Muscle layer of colon (tissue), 2 donors: ENCODE data around the gene P3H1.

Experiments
- H3K27ac ChIP-seq: one replicate; pipeline ENCODE4 v1.7.0; 2013; ENCODE audit warnings: low read depth, mild to moderate bottlenecking, low read length, moderate library complexity
- H3K27me3 ChIP-seq, 2 donors: one replicate each; pipeline ENCODE4 v1.7.0; 2013; ENCODE audit warnings: low read length in 2 of 2, mild to moderate bottlenecking in 2 of 2; ENCODE audit not compliant: insufficient read depth in 2 of 2, control insufficient read depth in 1 of 2
- H3K36me3 ChIP-seq: one replicate; pipeline ENCODE4 v1.7.0; 2013; ENCODE audit warnings: mild to moderate bottlenecking, low read length; ENCODE audit not compliant: insufficient read depth
- H3K4me1 ChIP-seq: one replicate; pipeline ENCODE4 v1.7.0; 2013; ENCODE audit warnings: mild to moderate bottlenecking, low read length; ENCODE audit not compliant: insufficient read depth
- H3K4me3 ChIP-seq, 2 donors: one replicate each; pipeline ENCODE4 v1.7.0; 2013; ENCODE audit warnings: low read length in 2 of 2, low read depth in 1 of 2, mild to moderate bottlenecking in 1 of 2, moderate library complexity in 1 of 2
- H3K9ac ChIP-seq: one replicate; pipeline ENCODE4 v1.7.0; 2013; ENCODE audit warnings: low read length
- H3K9me3 ChIP-seq: one replicate; pipeline ENCODE4 v1.7.0; 2013; ENCODE audit warnings: mild to moderate bottlenecking, low read length
- donor health status: abdominal sarcoma.
- donor health status: Adenocarcinoma of cecum.

The P3H1 gene

DNA sequence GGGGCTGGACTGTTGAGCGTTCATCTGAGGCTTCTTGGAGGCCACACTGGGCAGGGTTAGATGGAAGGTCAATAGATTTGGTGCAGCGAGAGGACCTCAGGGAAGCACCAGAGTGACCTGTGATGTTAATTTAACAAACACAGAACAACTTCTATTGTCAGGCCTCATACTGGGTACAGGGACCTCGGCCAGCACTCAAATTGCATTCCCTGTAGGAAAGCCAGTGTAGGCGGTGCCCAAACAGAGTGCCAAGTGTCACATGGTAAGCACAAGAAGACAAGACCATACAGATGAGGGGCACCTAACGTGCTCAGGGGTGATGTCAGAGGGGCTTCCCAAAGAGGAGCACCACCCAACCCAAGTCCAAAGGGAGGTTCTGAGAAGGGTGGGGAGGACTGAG lies 19.3 kb upstream of the P3H1 start:
- H3K4me3 ChIP-seq, result no peak overlapping the region
- H3K27me3 ChIP-seq, result no peaks in the 10 kb centered on the region
- no peak overlapping the region for H3K9ac ChIP-seq
- H3K4me1 ChIP-seq, result no peaks in the 10 kb centered on the region
- peaks cover under 1% of the 10 kb centered on the region for H3K36me3 ChIP-seq
- H3K9me3 ChIP-seq, result no peaks in the 10 kb centered on the region
- H3K27ac ChIP-seq, result no peak overlapping the region

DNA sequence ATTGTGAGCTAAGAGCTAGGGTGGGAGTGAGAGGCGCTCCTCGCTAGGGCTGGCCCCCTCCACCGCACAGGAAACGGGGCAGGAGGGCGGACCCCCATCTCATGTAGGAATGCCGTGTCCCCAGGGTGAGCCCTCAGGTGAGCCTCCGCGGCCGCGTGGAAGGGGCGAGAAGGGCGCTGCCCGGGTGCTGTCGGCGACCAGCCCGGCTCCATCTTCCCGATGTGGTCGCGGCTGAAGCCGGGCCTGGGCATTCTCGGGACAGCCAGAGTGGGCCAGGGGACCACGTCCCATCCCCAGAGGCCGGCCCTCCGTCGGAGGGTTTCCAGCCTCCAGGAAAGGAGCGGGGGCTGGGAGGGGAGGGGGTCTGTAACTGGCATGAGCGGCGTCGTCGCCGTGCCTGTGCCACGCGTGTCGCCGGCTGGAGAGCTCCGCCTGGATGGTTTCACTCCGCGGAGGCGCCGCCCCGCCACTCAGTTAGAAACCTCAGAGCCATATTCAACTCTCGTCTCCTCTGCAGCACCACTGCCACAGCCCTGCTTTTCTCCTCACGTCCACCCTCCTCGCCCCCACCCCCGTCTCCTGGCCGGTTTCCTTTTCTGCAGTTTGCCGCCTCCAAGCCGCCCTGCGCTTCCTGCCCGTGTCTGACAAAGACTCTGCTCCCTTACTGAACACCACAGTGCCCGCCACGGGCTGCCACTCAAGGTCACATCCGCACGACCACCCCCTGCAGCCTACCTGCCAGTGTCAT lies 18.3 kb upstream of the P3H1 start, which contains the start of gene TMEM269:
TMEM269 (plus strand) TSS at position 46 of the 748 bp plus-strand sequence. CDS start 4,903 bp downstream, outside the sequence.
- H3K27me3 ChIP-seq, result no peaks in the 10 kb centered on the region
- no peak within 1 kb of the TSS for H3K27ac ChIP-seq
- H3K4me3 ChIP-seq, result peak within 1 kb of the TSS; percentile 22 to 59
- no peaks in the 10 kb centered on the region for H3K9me3 ChIP-seq
- no peaks in the 10 kb centered on the region for H3K4me1 ChIP-seq
- H3K36me3 ChIP-seq, result peaks cover 10% of the 10 kb centered on the region
- no peak within 1 kb of the TSS for H3K9ac ChIP-seq

DNA sequence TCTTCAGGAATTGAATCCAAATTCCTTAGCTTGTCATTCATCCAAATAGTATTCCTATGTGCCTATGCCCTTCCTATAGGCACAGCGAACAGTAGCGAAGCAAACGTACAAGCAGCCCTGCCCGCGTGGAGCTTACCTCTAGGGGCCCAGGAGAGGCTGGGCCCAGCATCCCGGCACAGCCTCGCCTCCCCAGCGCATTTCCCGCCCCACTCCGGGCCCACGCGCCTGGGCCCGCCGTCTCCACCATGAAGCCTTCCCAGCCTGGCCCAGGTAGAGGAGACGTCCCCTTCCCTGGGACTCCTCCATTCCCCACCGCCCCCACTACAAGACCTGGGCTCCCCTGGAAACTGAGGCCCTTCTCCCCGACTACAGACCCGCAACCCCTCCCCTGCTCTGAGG lies 17.7 kb upstream of the P3H1 start:
- Histone ChIP-seq H3K36me3 (peaks cover 10% of the 10 kb centered on the region), H3K4me3 (peak overlapping the region; percentile 22 to 59), H3K27me3 (no peaks in the 10 kb centered on the region), H3K27ac (no peak overlapping the region), H3K9ac (no peak overlapping the region), H3K4me1 (no peaks in the 10 kb centered on the region), H3K9me3 (no peaks in the 10 kb centered on the region)

DNA sequence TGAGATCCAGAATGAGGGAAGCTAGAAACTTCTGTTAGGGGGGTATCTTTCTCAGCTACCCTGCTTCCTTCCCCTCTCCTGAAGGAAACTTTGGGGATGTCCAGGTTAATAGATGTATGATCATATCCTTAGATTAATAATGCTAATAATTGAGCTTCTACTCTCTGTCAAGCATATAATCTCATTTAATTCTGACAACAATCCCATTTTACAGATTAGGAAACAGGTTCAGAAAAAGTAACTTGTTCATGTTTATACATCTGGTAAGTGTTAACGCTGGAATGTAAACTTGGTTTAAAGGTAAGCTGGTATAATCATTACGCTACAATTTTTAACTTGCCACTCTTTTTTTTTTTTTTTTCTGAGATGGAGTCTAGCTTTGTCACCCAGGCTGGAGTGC lies 16.3 kb upstream of the P3H1 start:
- Histone ChIP-seq H3K36me3 (peaks cover 12% of the 10 kb centered on the region), H3K27ac (no peak overlapping the region), H3K9me3 (no peaks in the 10 kb centered on the region), H3K4me1 (no peaks in the 10 kb centered on the region), H3K27me3 (no peaks in the 10 kb centered on the region), H3K9ac (no peak overlapping the region), H3K4me3 (no peak overlapping the region)

DNA sequence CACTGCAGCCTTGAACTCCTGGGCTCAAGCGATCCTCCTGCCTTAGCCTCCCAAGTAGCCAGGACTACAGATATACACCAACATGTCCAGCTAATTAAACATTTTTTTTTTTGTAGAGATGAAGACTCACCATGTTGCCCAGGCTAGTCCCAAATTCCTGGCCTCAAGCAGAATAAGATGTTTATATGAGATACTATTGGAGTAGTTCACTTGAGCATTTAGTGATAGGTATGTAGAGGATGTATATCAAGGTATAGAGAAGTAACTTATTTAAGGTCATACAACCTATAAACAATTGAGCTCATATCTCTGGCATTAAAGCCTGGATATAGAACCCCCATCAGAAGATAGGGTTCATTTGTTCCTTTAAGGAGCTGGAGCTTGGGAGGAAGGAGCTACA lies 13.3 kb upstream of the P3H1 start:
- Histone ChIP-seq H3K9ac (no peak overlapping the region), H3K4me1 (no peaks in the 10 kb centered on the region), H3K9me3 (no peaks in the 10 kb centered on the region), H3K27ac (no peak overlapping the region), H3K27me3 (no peaks in the 10 kb centered on the region), H3K36me3 (peaks cover 40% of the 10 kb centered on the region), H3K4me3 (no peak overlapping the region)

DNA sequence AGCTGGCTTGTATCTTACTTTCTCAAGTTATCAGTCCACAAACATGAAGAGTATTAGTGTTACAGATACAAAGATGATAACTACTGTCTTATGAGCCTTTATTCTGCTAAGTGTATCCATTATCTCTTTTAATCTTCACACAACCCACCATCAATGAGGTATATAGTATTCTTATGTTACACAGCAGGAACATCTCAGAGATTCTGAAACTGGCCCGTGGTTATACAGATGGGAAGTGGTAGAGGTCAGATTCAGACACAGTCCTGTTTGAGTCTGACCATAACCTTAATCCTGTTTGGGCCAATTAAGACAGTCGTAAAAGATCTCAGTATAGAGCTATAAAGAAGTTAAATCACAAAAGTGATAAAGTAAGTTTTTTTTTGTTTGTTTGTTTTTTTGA lies 12.9 kb upstream of the P3H1 start:
- Histone ChIP-seq H3K9ac (no peak overlapping the region), H3K36me3 (peaks cover 44% of the 10 kb centered on the region), H3K4me1 (no peaks in the 10 kb centered on the region), H3K9me3 (no peaks in the 10 kb centered on the region), H3K27ac (no peak overlapping the region), H3K27me3 (no peaks in the 10 kb centered on the region), H3K4me3 (no peak overlapping the region)

DNA sequence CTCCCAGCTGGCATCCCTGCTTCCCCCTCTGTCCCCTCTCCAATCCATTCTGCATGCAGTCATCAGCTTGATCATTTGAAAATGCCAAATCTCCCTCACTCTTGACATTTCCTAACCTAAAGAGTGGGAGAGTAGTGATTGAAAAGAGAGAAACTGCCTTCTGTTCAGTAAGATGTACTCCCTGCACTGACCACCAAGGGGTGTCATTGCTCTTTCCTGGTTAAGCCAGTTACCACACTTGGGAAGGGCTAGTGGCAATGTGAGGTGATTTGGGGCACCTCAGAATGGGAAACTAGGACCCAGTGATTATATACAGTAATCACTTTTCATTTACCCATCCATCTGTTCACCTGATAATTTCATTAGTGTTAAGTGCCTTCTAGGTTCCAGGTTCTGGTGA lies 11.0 kb upstream of the P3H1 start:
- Histone ChIP-seq H3K27ac (no peak overlapping the region), H3K9me3 (no peaks in the 10 kb centered on the region), H3K36me3 (peaks cover 60% of the 10 kb centered on the region), H3K27me3 (no peaks in the 10 kb centered on the region), H3K9ac (no peak overlapping the region), H3K4me3 (no peak overlapping the region), H3K4me1 (no peaks in the 10 kb centered on the region)

DNA sequence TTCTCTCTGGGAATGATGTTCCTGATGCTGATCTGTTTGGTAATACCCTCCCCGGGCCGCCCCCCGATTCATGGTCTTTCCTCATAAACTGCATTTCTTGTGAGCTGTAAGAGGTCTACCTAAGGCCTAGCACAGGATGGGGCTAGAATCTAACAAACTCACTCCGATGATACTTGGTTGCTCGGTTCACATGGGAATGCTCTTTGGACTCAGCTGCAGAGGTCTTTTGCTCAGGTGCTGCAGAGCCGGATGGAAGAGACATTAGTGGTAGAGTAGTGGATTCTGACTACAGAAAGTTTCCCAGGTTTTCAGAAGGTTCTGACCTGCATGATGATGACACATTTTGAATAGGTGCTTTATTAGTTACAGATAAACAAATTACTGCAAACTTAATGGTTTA lies 9.7 kb upstream of the P3H1 start:
- Histone ChIP-seq H3K36me3 (peaks cover 60% of the 10 kb centered on the region), H3K4me3 (no peak overlapping the region), H3K9me3 (no peaks in the 10 kb centered on the region), H3K9ac (no peak overlapping the region), H3K4me1 (no peaks in the 10 kb centered on the region), H3K27me3 (no peaks in the 10 kb centered on the region), H3K27ac (no peak overlapping the region)

DNA sequence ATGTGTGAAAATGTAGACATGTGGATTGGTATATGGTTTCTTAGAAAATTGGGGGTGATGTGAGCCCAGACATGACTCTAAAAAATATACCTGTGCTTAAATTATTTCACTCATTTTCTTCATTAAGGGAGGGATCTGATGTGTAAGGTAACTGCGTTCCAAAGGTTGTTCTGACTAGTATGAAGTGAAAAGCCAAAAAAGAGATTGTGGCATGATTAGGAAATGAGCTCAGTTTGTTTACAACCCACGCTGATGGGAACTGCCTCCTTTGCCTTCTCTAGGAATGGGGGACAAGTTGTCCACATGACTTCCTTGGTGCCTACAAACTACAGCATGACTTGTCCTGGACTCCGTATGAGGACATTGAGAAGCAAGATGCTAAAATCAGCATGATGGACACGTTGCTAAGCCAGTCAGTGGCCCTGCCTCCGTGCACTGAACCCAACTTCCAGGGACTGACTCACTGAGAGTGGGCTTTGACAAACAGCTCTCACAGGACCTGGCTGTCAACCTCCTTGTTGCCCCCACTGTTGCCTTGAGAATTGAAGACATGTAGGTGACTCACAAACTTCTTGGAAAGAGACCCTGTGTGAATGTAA lies 8.2 kb upstream of the P3H1 start:
- Histone ChIP-seq H3K27me3 (no peaks in the 10 kb centered on the region), H3K9me3 (no peaks in the 10 kb centered on the region), H3K36me3 (peaks cover 50% of the 10 kb centered on the region), H3K9ac (no peak overlapping the region), H3K27ac (no peak overlapping the region), H3K4me1 (no peaks in the 10 kb centered on the region), H3K4me3 (no peak overlapping the region)

DNA sequence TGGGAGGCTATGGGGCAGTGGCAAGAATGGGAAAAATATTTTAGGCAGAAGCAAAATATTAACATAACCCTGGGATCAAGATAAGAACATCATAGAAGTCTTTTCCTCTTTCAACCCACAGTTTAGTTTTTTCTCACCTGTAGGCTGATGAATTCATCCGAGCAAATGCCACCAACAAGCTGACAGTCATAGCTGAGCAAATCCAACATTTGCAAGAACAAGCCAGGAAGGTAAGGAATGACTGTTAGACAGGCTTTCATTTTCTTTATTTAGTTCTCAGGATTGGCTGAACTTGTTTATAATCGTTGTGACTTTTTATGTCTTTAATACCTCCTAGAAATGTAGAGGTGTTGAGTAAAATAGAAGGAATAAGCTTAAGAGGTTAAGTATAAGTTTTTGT lies 6.6 kb upstream of the P3H1 start:
- H3K4me1 ChIP-seq, result peaks cover 3% of the 10 kb centered on the region
- no peaks in the 10 kb centered on the region for H3K9me3 ChIP-seq
- H3K27ac ChIP-seq, result no peak overlapping the region
- no peaks in the 10 kb centered on the region for H3K27me3 ChIP-seq
- H3K4me3 ChIP-seq, result no peak overlapping the region
- H3K36me3 ChIP-seq, result peaks cover 50% of the 10 kb centered on the region
- no peak overlapping the region for H3K9ac ChIP-seq

DNA sequence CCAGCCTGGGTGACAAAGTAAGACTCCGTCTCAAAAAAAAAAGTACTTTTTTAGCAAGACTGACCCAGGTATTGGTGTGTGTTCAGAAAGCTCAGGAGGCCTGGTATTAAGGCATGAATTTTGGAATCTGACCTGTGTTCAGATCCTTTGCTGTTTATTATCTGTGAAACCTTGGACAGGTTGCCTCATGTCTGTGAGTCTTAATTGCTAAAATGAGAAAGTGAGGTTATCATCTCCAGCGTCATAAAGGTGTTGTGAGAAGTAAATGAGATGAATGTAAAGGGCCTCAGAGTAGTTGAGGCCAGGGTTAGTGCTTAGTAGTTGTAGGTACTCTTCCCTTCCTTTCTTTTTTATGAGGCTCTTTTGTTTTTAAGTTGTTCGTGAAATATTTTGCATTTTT lies 3.0 kb upstream of the P3H1 start:
- Histone ChIP-seq H3K27me3 (no peaks in the 10 kb centered on the region), H3K27ac (no peak overlapping the region), H3K4me3 (no peak overlapping the region), H3K36me3 (peaks cover 17% of the 10 kb centered on the region), H3K9ac (no peak overlapping the region), H3K9me3 (no peaks in the 10 kb centered on the region), H3K4me1 (peaks cover 16% of the 10 kb centered on the region)

DNA sequence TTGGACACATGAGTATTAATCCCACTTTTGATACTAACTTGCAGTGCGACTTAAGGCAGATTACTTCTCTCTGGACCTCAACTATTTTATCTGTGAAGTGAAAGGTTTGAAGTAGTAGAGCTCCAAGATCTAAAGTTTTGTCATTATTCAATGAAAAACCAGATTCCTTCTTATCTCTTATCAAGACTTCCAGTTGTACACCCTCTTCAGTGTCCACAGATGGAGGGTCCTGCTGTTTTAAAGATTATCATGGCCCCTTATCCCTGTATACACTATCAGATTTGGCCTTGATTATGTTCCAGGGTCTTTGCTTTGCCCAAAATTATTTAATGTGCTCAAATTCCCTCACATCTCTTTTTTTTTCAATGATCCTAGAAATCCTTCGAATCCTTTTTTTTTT lies 1.3 kb upstream of the P3H1 start:
- H3K27ac ChIP-seq, result no peak overlapping the region
- no peaks in the 10 kb centered on the region for H3K9me3 ChIP-seq
- H3K4me3 ChIP-seq, result peak overlapping the region; percentile 88 to 90
- peak overlapping the region; percentile 57 for H3K9ac ChIP-seq
- peaks cover under 1% of the 10 kb centered on the region for H3K36me3 ChIP-seq
- H3K27me3 ChIP-seq, result no peaks in the 10 kb centered on the region
- peaks cover 21% of the 10 kb centered on the region for H3K4me1 ChIP-seq
